KMS-11 (cell line): Measurements from ENCODE around the gene ZMYND11.

Source experiments
- H2AFZ ChIP-seq: fragments of 200-600 bp; sonication (generic); 2 replicates; pipeline ENCODE4 v1.6.1; 2016; ENCODE audit warnings: antibody characterized with exemption, mixed run types, low read depth
- H3K27ac ChIP-seq: fragments of 200-600 bp; sonication (generic); 2 replicates; pipeline ENCODE4 v1.6.1; 2016; ENCODE audit warnings: mild to moderate bottlenecking, mixed run types
- H3K27me3 ChIP-seq: fragments of 200-600 bp; sonication (generic); 2 replicates; pipeline ENCODE4 v1.6.1; 2017; ENCODE audit warnings: mild to moderate bottlenecking, low read depth, mixed run types, moderate library complexity; ENCODE audit not compliant: insufficient read depth
- H3K36me3 ChIP-seq: fragments of 200-600 bp; sonication (generic); 2 replicates; pipeline ENCODE4 v1.6.1; 2017; ENCODE audit warnings: mild to moderate bottlenecking, mixed run types; ENCODE audit not compliant: insufficient read depth
- H3K4me1 ChIP-seq: fragments of 200-600 bp; sonication (generic); 2 replicates; pipeline ENCODE4 v1.6.1; 2016; ENCODE audit warnings: mild to moderate bottlenecking, low read depth, mixed run types; ENCODE audit not compliant: poor library complexity, severe bottlenecking
- H3K4me2 ChIP-seq: fragments of 200-600 bp; sonication (generic); 2 replicates; pipeline ENCODE4 v1.7.0; 2016; ENCODE audit warnings: mild to moderate bottlenecking, mixed run types
- H3K4me3 ChIP-seq: fragments of 200-600 bp; sonication (generic); IDR thresholded peaks from 2 replicates; pipeline ENCODE4 v1.6.1; 2017; ENCODE audit warnings: low read depth, low read length, mixed read lengths; ENCODE audit not compliant: insufficient read depth
- H3K79me2 ChIP-seq: fragments of 200-600 bp; sonication (generic); 2 replicates; pipeline ENCODE4 v1.6.1; 2016; ENCODE audit warnings: low read depth, mixed run types; ENCODE audit not compliant: insufficient read depth
- H3K9ac ChIP-seq: fragments of 200-600 bp; sonication (generic); 2 replicates; pipeline ENCODE4 v1.6.1; 2016; ENCODE audit warnings: mild to moderate bottlenecking, mixed run types
- H4K20me1 ChIP-seq: fragments of 200-600 bp; sonication (generic); 2 replicates; pipeline ENCODE4 v1.6.1; 2016; ENCODE audit warnings: mild to moderate bottlenecking, mixed run types; ENCODE audit not compliant: insufficient read depth
- CTCF ChIP-seq: fragments of 200-600 bp; sonication (generic); conservative IDR thresholded peaks from 2 replicates; pipeline ENCODE4 v1.6.1; 2017; ENCODE audit warnings: low read depth, mild to moderate bottlenecking, antibody characterized with exemption, low read length, moderate library complexity, mixed read lengths

The ZMYND11 gene

GRCh38 chr10:209357-209756, 74.1 kb downstream of the ZMYND11 start:
- Histone ChIP-seq H3K27me3 (no peaks in the 10 kb centered on the region), H4K20me1 (no peaks in the 10 kb centered on the region), H3K79me2 (no peaks in the 10 kb centered on the region), H3K4me3 (no peak overlapping the region), H3K36me3 (no peaks in the 10 kb centered on the region), H2AFZ (no peak overlapping the region), H3K9ac (no peak overlapping the region), H3K4me1 (no peaks in the 10 kb centered on the region), H3K27ac (no peak overlapping the region), H3K4me2 (no peak overlapping the region)
- no peak for TF ChIP-seq CTCF

GRCh38 chr10:210297-210696, 75.0 kb downstream of the ZMYND11 start:
- H3K9ac ChIP-seq = no peak overlapping the region
- no peak overlapping the region for H3K4me2 ChIP-seq
- no peaks in the 10 kb centered on the region for H3K4me1 ChIP-seq
- H3K27ac ChIP-seq = no peak overlapping the region
- no peak overlapping the region for H2AFZ ChIP-seq
- no peaks in the 10 kb centered on the region for H4K20me1 ChIP-seq
- H3K79me2 ChIP-seq = no peaks in the 10 kb centered on the region
- no peak for TF ChIP-seq CTCF
- no peaks in the 10 kb centered on the region for H3K27me3 ChIP-seq
- no peak overlapping the region for H3K4me3 ChIP-seq
- no peaks in the 10 kb centered on the region for H3K36me3 ChIP-seq

GRCh38 chr10:215444-215843, 80.2 kb downstream of the ZMYND11 start:
- H3K4me1 ChIP-seq = no peaks in the 10 kb centered on the region
- H3K4me3 ChIP-seq = no peak overlapping the region
- no peak overlapping the region for H2AFZ ChIP-seq
- no peaks in the 10 kb centered on the region for H3K36me3 ChIP-seq
- no peak overlapping the region for H3K27ac ChIP-seq
- H3K79me2 ChIP-seq = no peaks in the 10 kb centered on the region
- TF ChIP-seq CTCF = no peak
- H3K9ac ChIP-seq = no peak overlapping the region
- H4K20me1 ChIP-seq = no peaks in the 10 kb centered on the region
- no peaks in the 10 kb centered on the region for H3K27me3 ChIP-seq
- H3K4me2 ChIP-seq = no peak overlapping the region

- Histone ChIP-seq H4K20me1 (no peaks in the 10 kb centered on the region), H3K27me3 (no peaks in the 10 kb centered on the region), H3K4me3 (no peak overlapping the region), H3K36me3 (no peaks in the 10 kb centered on the region), H2AFZ (no peak overlapping the region), H3K9ac (no peak overlapping the region), H3K4me1 (no peaks in the 10 kb centered on the region), H3K27ac (no peak overlapping the region), H3K4me2 (no peak overlapping the region), H3K79me2 (no peaks in the 10 kb centered on the region)
- TF ChIP-seq CTCF = no peak
Measured at GRCh38 chr10:218798-219197, 83.5 kb downstream of the ZMYND11 start.
